Uterus (tissue), 4 donors: ENCODE results near the gene LUC7L2. TPM values are rescaled to one million over a fixed set of nuclear protein-coding genes. Genes with fewer than 3 reads are reported as not detected.
"Not testable (repeated sequence)": the region's sequence is repeated elsewhere in the genome, so short reads cannot be mapped to it uniquely, and the experiment has no call there.

Experiments used
- DNase-seq, 2 donors: peaks; one replicate each; pipeline ENCODE4 v3.0.0-alpha.2; 2019 to 2020
- H3K27ac ChIP-seq, 2 donors: fragments of 200-600 bp; sonication (generic); 1 replicate in 1 of 2; 2 replicates in 1 of 2; pipeline ENCODE4 v1.5.1; 2016 to 2018
- H3K27me3 ChIP-seq, 2 donors: fragments of 200-600 bp; sonication (generic); one replicate each; pipeline ENCODE4 v1.5.1; 2018 to 2019; ENCODE audit warnings: control low read depth in 1 of 2
- H3K36me3 ChIP-seq, 2 donors: fragments of 200-600 bp; sonication (generic); one replicate each; pipeline ENCODE4 v1.5.1; 2019; ENCODE audit warnings: control low read depth in 1 of 2
- H3K4me1 ChIP-seq, 2 donors: fragments of 200-600 bp; sonication (generic); one replicate each; pipeline ENCODE4 v1.5.1; 2018 to 2019; ENCODE audit warnings: control low read depth in 1 of 2
- H3K4me3 ChIP-seq, 2 donors: fragments of 200-600 bp; sonication (generic); 1 replicate in 1 of 2; 2 replicates in 1 of 2; pipeline ENCODE4 v1.5.1; 2018 to 2019; ENCODE audit warnings: mild to moderate bottlenecking in 1 of 2
- H3K9me3 ChIP-seq, 2 donors: fragments of 200-600 bp; sonication (generic); one replicate each; pipeline ENCODE4 v1.5.1; 2019; ENCODE audit warnings: control low read depth in 1 of 2
- CTCF ChIP-seq, 4 experiments: fragments of 200-600 bp in 2 of 4; fragments of 450-650 bp in 2 of 4; sonication (generic) in 2 of 4; IDR thresholded peaks; one replicate each; pipeline ENCODE4 v1.5.1; 2016 to 2019; ENCODE audit warnings: antibody characterized with exemption in 4 of 4, mild to moderate bottlenecking in 2 of 4, moderate library complexity in 1 of 4
- POLR2A ChIP-seq, 2 donors: fragments of 450-650 bp; IDR thresholded peaks; one replicate each; pipeline ENCODE4 v1.6.1; 2016; ENCODE audit warnings: antibody characterized with exemption in 2 of 2, mild to moderate bottlenecking in 1 of 2, moderate library complexity in 1 of 2
- intact Hi-C: fragments of 100-400 bp; cut with DNase I; formaldehyde crosslinking; loops from one replicate; pipeline ENCODE4 v1.15.1; 2023; ENCODE audit warnings: low total_unique reads
- total RNA-seq, 4 donors: library from RNA; depleted of rRNA in 3 of 4; stranded (reverse); fragments of >200 nt in 3 of 4; gene quantifications; one replicate each; pipeline versions ENCODE4 v1.1.0 to v1.2.4, GENCODE V29; 2014 to 2023
- donor health status: DM: yes; HTN: yes; CAD: no.

The LUC7L2 gene, protein sequence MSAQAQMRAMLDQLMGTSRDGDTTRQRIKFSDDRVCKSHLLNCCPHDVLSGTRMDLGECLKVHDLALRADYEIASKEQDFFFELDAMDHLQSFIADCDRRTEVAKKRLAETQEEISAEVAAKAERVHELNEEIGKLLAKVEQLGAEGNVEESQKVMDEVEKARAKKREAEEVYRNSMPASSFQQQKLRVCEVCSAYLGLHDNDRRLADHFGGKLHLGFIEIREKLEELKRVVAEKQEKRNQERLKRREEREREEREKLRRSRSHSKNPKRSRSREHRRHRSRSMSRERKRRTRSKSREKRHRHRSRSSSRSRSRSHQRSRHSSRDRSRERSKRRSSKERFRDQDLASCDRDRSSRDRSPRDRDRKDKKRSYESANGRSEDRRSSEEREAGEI
- total RNA-seq: 100 to 1,000 TPM in 1 of 4 donors, 10 to 100 TPM in 3; 37.4 to 142 (median 72.6) TPM

- TF ChIP-seq POLR2A (IDR thresholded peaks at IDR 0.05) (peak; percentile 93), CTCF (IDR thresholded peaks at IDR 0.05) (peak in 1 of 4 experiments; percentile 28)
- no peaks in the 10 kb centered on the region for H3K27me3 ChIP-seq
- peak within 1 kb of the TSS; percentile 99 to 100 for H3K27ac ChIP-seq
- H3K9me3 ChIP-seq: no peaks in the 10 kb centered on the region
- no peaks in the 10 kb centered on the region for H3K36me3 ChIP-seq
- peak; percentile 100 for DNase-seq
- intact Hi-C loops: no loop called here
- peak within 1 kb of the TSS; percentile 79 to 100 for H3K4me3 ChIP-seq
- no peaks in the 10 kb centered on the region for H3K4me1 ChIP-seq
Measured at GRCh38 chr7:139359366-139360209, at the start of gene LUC7L2. LUC7L2 (plus strand) TSS chr7:139359894; CDS start chr7:139360262, 368 bp downstream.

GRCh38 chr7:139317939-139318505 lies 41.7 kb upstream of the LUC7L2 start:
- H3K4me3 ChIP-seq: no peak overlapping the region
- TF ChIP-seq CTCF (IDR thresholded peaks at IDR 0.05): no peak
- TF ChIP-seq POLR2A (IDR thresholded peaks at IDR 0.05): no peak
- no peak for DNase-seq
- no peak overlapping the region for H3K27ac ChIP-seq
- H3K27me3 ChIP-seq: no peaks in the 10 kb centered on the region
- H3K4me1 ChIP-seq: no peaks in the 10 kb centered on the region
- intact Hi-C loops: no loop called here
- no peaks in the 10 kb centered on the region for H3K36me3 ChIP-seq
- H3K9me3 ChIP-seq: no peaks in the 10 kb centered on the region

GRCh38 chr7:139321071-139321745 lies 38.5 kb upstream of the LUC7L2 start:
- no peaks in the 10 kb centered on the region for H3K36me3 ChIP-seq
- H3K4me1 ChIP-seq: no peaks in the 10 kb centered on the region
- no peak for DNase-seq
- H3K9me3 ChIP-seq: no peaks in the 10 kb centered on the region
- H3K27me3 ChIP-seq: no peaks in the 10 kb centered on the region
- H3K4me3 ChIP-seq: no peak overlapping the region
- H3K27ac ChIP-seq: no peak overlapping the region
- intact Hi-C loops: no loop called here
- TF ChIP-seq POLR2A (IDR thresholded peaks at IDR 0.05): no peak
- TF ChIP-seq CTCF (IDR thresholded peaks at IDR 0.05): no peak

- H3K27me3 ChIP-seq, H3K4me1 ChIP-seq, intact Hi-C loops, H3K9me3 ChIP-seq, DNase-seq, H3K27ac ChIP-seq, H3K36me3 ChIP-seq, H3K4me3 ChIP-seq: not testable (repeated sequence)
Measured at GRCh38 chr7:139324709-139325108, 35.0 kb upstream of the LUC7L2 start.

- intact Hi-C loops: no loop called here
- TF ChIP-seq POLR2A (IDR thresholded peaks at IDR 0.05) (no peak), CTCF (IDR thresholded peaks at IDR 0.05) (no peak)
- H3K27me3 ChIP-seq: no peaks in the 10 kb centered on the region
- no peak for DNase-seq
- no peaks in the 10 kb centered on the region for H3K4me1 ChIP-seq
- no peaks in the 10 kb centered on the region for H3K36me3 ChIP-seq
- no peak overlapping the region for H3K27ac ChIP-seq
- H3K4me3 ChIP-seq: no peak overlapping the region
- H3K9me3 ChIP-seq: no peaks in the 10 kb centered on the region
Measured at GRCh38 chr7:139328375-139328774, 31.3 kb upstream of the LUC7L2 start.
